Panc1 (cell line): ENCODE data around the gene KRT72. TPM values are rescaled to one million over a fixed set of nuclear protein-coding genes. Genes with fewer than 3 reads are reported as not detected.

Experiments used
- ATAC-seq: fragments of 200-7000 bp; cut with Tn5 transposase; 2 replicates; pipeline ENCODE4 v1.9.1; 2020; ENCODE audit warnings: mild to moderate bottlenecking, moderate library complexity
- BruUV-seq: library from RNA; stranded (reverse); fragments of 400-500 nt; replicated peaks from 2 replicates; lab custom pipeline; 2021; lab: Mats Ljungman, UMichigan
- CTCF ChIA-PET: fragments of 300-600 bp; sonication (Branson Sonifier 250); formaldehyde crosslinking; loops from one replicate; lab custom pipeline; 2022; ENCODE audit warnings: antibody characterized with exemption; lab: Charles Lee
- POLR2A ChIA-PET: fragments of 300-600 bp; sonication (Branson Sonifier 250); formaldehyde crosslinking; loops from one replicate; lab custom pipeline; 2022; ENCODE audit warnings: antibody characterized with exemption; lab: Charles Lee
- DNase-seq: peaks from one replicate; pipeline ENCODE4 v3.0.0-alpha.2; 2010; ENCODE audit warnings: low read depth, low spot score
- H3K27ac ChIP-seq: 2 replicates; pipeline ENCODE4 v1.5.1; 2011; ENCODE audit warnings: mild to moderate bottlenecking, low read length, inconsistent platforms
- H3K27me3 ChIP-seq: fragments of 200-500 bp; sonication (Bioruptor generic); 2 replicates; pipeline ENCODE4 v1.6.0; 2014; ENCODE audit warnings: low read length, inconsistent platforms; ENCODE audit not compliant: control insufficient read depth, insufficient read depth
- H3K36me3 ChIP-seq: fragments of 200-500 bp; sonication (Bioruptor generic); 2 replicates; pipeline ENCODE4 v1.5.1; 2014; ENCODE audit warnings: inconsistent platforms, mild to moderate bottlenecking, low read length, moderate library complexity; ENCODE audit not compliant: control insufficient read depth, insufficient read depth
- H3K4me1 ChIP-seq: 2 replicates; pipeline ENCODE4 v1.5.1; 2011; ENCODE audit warnings: inconsistent platforms, mild to moderate bottlenecking, low read length, moderate library complexity; ENCODE audit not compliant: control insufficient read depth, insufficient read depth
- H3K4me3 ChIP-seq, 2 experiments: 2 replicates each; pipeline ENCODE4 v1.5.1; 2011 to 2012; ENCODE audit warnings: low read depth in 2 of 2, low read length in 2 of 2, mild to moderate bottlenecking in 2 of 2, inconsistent platforms in 1 of 2, moderate library complexity in 1 of 2
- H3K9me3 ChIP-seq: fragments of 200-500 bp; sonication (Bioruptor generic); 2 replicates; pipeline ENCODE4 v1.5.1; 2014; ENCODE audit warnings: low read depth, mild to moderate bottlenecking, inconsistent platforms, low read length, moderate library complexity; ENCODE audit not compliant: control insufficient read depth, insufficient read depth
- POLR2AphosphoS5 ChIP-seq: IDR thresholded peaks from 2 replicates; pipeline ENCODE4 v1.6.1; 2012; ENCODE audit warnings: mild to moderate bottlenecking, low read depth, low read length, moderate library complexity
- SIN3A ChIP-seq: IDR thresholded peaks from 2 replicates; pipeline ENCODE4 v1.6.1; 2012; ENCODE audit warnings: low read depth, mild to moderate bottlenecking, low read length, moderate library complexity, borderline replicate concordance; ENCODE audit not compliant: insufficient read depth
- TCF7L2 ChIP-seq: IDR thresholded peaks from 2 replicates; pipeline ENCODE4 v1.6.1; 2011; ENCODE audit warnings: mild to moderate bottlenecking, low read depth, low read length, inconsistent platforms
- in situ Hi-C: cut with HindIII; loops from 2 replicates; pipeline ENCODE4 v1.10.0; 2016; ENCODE audit warnings: low sequenced_read_pairs, low pct_unique_long_range_greater_than_20kb
- intact Hi-C: fragments of 100-400 bp; cut with micrococcal nuclease; formaldehyde crosslinking; loops from one replicate; pipeline ENCODE4 v1.10.0; 2022; ENCODE audit not compliant: unreplicated experiment
- total RNA-seq: library from RNA; stranded (reverse); gene quantifications from one replicate; pipeline ENCODE4 v1.2.1, GENCODE V29; 2021; ENCODE audit not compliant: unreplicated experiment
- TF ChIP-seq, protein P1 (sequence below), 2 experiments: IDR thresholded peaks; 2 replicates each; pipeline ENCODE4 v1.6.1; 2011 to 2012; ENCODE audit warnings: low read depth in 2 of 2, control low read depth in 1 of 2, low read length in 1 of 2, mild to moderate bottlenecking in 1 of 2, moderate library complexity in 1 of 2; ENCODE audit not compliant: insufficient read depth in 1 of 2
- TF ChIP-seq, protein P2 (sequence below): fragments of 450-650 bp; IDR thresholded peaks from 2 replicates; pipeline ENCODE4 v1.5.1; 2017; ENCODE audit warnings: mild to moderate bottlenecking

KRT72 gene
- total RNA-seq, 1 experiment from 2014 or later: not detected

DNA sequence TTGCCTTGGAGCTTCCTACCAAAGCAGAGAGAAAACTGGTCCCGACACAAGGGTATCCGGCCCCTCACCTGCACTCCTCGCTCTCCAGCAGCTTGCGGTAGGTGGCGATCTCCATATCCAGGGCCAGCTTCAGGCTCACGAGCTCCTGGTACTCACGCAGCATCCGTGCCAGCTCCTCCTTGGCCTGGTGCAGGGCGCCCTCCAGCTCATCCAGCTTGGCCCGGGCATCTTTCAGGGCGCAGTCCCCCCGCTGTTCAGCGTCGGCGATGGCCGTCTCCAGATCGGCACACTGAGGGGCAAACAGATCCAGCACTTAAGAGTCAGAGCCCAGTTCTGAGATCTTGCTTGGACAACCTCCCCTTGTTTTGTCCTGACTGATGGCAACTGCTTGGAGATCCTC lies 13.7 kb downstream of the KRT72 start:
- no peaks in the 10 kb centered on the region for H3K9me3 ChIP-seq
- BruUV-seq: no TSS peak
- POLR2A ChIA-PET: no interaction called here
- intact Hi-C loops (loop anchor here (10.0 kb wide), 1 partner anchor 443 kb away; no protein-coding TSS in a partner anchor), in situ Hi-C loops (no loop called here)
- no peak overlapping the region for H3K4me3 ChIP-seq
- H3K27ac ChIP-seq: no peak overlapping the region
- CTCF ChIA-PET: no interaction called here
- TF ChIP-seq TCF7L2 (no peak), POLR2AphosphoS5 (no peak), SIN3A (no peak)
- TF ChIP-seq, protein P1, sequence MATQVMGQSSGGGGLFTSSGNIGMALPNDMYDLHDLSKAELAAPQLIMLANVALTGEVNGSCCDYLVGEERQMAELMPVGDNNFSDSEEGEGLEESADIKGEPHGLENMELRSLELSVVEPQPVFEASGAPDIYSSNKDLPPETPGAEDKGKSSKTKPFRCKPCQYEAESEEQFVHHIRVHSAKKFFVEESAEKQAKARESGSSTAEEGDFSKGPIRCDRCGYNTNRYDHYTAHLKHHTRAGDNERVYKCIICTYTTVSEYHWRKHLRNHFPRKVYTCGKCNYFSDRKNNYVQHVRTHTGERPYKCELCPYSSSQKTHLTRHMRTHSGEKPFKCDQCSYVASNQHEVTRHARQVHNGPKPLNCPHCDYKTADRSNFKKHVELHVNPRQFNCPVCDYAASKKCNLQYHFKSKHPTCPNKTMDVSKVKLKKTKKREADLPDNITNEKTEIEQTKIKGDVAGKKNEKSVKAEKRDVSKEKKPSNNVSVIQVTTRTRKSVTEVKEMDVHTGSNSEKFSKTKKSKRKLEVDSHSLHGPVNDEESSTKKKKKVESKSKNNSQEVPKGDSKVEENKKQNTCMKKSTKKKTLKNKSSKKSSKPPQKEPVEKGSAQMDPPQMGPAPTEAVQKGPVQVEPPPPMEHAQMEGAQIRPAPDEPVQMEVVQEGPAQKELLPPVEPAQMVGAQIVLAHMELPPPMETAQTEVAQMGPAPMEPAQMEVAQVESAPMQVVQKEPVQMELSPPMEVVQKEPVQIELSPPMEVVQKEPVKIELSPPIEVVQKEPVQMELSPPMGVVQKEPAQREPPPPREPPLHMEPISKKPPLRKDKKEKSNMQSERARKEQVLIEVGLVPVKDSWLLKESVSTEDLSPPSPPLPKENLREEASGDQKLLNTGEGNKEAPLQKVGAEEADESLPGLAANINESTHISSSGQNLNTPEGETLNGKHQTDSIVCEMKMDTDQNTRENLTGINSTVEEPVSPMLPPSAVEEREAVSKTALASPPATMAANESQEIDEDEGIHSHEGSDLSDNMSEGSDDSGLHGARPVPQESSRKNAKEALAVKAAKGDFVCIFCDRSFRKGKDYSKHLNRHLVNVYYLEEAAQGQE (IDR thresholded peaks at IDR 0.05; ENCODE audit: insufficient read depth in 1 of 2, low read depth in 2 of 2, low read length in 1 of 2): no peak
- TF ChIP-seq, protein P2, sequence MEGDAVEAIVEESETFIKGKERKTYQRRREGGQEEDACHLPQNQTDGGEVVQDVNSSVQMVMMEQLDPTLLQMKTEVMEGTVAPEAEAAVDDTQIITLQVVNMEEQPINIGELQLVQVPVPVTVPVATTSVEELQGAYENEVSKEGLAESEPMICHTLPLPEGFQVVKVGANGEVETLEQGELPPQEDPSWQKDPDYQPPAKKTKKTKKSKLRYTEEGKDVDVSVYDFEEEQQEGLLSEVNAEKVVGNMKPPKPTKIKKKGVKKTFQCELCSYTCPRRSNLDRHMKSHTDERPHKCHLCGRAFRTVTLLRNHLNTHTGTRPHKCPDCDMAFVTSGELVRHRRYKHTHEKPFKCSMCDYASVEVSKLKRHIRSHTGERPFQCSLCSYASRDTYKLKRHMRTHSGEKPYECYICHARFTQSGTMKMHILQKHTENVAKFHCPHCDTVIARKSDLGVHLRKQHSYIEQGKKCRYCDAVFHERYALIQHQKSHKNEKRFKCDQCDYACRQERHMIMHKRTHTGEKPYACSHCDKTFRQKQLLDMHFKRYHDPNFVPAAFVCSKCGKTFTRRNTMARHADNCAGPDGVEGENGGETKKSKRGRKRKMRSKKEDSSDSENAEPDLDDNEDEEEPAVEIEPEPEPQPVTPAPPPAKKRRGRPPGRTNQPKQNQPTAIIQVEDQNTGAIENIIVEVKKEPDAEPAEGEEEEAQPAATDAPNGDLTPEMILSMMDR: no peak
- no peaks in the 10 kb centered on the region for H3K4me1 ChIP-seq
- DNase-seq (no peak), ATAC-seq (no peak)
- H3K36me3 ChIP-seq: no peaks in the 10 kb centered on the region
- peaks cover 2% of the 10 kb centered on the region; the same call in 1 of the 2 replicates for H3K27me3 ChIP-seq

DNA sequence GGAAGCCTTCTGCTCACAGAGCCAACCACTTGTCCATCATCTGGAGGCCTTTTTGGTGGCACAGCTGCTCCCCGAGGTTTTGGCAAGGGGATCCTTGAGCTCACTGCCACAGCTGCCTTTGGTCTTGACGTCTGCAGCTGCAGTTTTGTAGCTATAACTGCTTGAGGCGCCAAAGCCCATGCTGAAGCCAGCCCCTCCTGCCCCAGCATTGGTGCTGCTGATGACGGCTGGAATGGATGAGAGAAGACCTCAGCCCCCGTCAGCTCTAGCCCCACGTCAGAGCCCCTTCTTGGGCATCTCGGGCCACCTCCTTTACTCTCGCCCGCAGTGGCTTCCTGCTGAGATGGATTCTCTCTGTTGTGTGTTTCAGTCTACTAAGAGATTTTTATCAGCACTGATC lies 15.3 kb downstream of the KRT72 start:
- DNase-seq: no peak
- H3K27ac ChIP-seq: no peak overlapping the region
- no peak overlapping the region for H3K4me3 ChIP-seq
- CTCF ChIA-PET: interaction anchor here (1.4 kb wide), 1 partner anchor 285 kb away, joined by 7 read pairs; no protein-coding TSS in a partner anchor
- ATAC-seq: no peak
- peaks cover 2% of the 10 kb centered on the region; the same call in 1 of the 2 replicates for H3K27me3 ChIP-seq
- in situ Hi-C loops (no loop called here), intact Hi-C loops (loop anchor here (10.0 kb wide), 1 partner anchor 441 kb away; no protein-coding TSS in a partner anchor)
- no peaks in the 10 kb centered on the region for H3K4me1 ChIP-seq
- no TSS peak for BruUV-seq
- H3K9me3 ChIP-seq: no peaks in the 10 kb centered on the region
- POLR2A ChIA-PET: no interaction called here
- TF ChIP-seq TCF7L2: no peak
- TF ChIP-seq, protein P1 (IDR thresholded peaks at IDR 0.05; ENCODE audit: insufficient read depth in 1 of 2, low read depth in 2 of 2, low read length in 1 of 2): no peak
- no peak for TF ChIP-seq POLR2AphosphoS5
- no peak for TF ChIP-seq SIN3A
- TF ChIP-seq, protein P2: no peak
- H3K36me3 ChIP-seq: no peaks in the 10 kb centered on the region
